ENCODE measurements around the gene UBAC2.

The UBAC2 gene

GRCh38 chr13:99416411-99417121 is 215.9 kb downstream of the UBAC2 start:
- DNase-seq (ENCODE audit: low read depth) = no peak

DNA sequence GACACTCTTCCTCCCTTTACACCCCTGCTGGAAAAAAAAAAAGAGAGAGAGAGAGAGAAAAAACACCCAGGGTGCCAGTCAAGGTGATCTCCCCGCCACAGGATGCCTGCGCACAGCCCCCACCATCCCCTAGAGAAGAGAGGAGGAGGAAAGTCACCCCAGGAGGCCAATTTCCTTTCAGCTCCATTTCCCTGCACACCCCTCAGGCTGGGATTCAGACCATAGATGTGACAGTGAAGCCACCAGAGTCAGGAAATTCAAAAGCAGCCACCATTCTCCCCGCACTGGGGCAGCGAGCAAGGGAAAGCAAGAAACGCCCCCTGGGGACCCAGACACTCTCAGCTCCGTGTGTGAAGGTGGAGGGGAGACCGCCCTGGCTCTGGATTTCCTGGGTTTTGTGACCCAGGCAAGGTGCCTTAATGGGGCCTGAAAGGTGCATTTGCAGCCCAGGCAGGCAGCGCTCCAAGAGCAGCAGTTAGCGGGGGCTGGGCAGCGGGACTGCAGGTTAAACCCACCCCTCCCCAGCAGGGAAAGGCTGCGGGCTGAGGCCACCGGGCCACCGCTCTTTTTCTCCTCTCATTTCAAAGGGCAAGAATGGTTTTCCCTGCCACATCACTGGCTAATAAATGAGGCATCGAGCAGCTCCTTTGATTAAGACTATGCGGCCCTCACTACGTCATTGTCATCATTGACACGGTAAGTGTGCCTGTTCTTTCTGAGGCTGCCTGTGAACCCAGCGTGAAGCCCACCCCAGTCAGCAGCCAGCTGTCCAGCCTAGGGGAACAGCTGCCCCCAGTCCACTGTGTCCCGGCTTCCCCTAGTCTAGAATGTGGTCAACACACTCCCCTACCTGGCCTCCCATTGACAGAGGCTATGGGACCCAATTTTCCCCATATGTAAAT is 216.8 kb downstream of the UBAC2 start:
- DNase-seq (ENCODE audit: low read depth) = no peak

DNA sequence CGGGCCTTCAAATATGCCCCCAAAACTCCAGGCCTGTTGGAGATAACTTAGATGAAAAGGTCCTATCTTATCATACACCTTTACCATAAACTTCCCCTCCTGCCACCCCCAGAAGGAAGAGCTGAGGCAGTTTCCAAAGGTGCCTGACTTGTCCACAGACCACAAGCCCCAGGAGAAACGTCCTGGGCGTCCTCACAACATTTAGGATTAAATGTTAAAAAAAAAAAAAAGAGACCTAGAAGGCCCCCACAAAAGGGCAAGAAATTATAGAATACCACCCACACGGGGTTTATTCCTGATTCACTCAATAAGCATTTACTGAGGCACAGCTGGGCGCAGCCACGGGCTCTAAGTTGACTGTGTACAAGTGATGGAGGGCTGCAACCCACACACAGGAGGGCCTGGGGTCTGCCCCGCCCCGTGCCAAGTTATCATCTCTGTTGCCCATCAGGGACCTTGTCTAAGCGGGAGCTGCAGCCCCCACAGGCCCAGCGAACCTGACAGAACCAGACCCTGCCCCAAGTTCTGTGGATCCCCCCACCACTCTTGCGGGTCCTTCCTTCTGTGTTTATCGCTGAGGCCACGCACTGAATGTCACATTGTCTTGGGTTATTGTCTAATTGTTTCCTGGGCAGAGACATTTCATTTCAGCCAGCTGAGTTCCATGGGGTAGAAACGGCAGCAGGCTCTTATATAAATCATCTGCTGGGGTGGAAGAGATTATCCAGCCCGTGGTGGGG is 217.6 kb downstream of the UBAC2 start:
- DNase-seq (ENCODE audit: low read depth) = no peak

GRCh38 chr13:99418843-99419140 is 218.1 kb downstream of the UBAC2 start:
- DNase-seq (ENCODE audit: low read depth) = no peak

- DNase-seq (ENCODE audit: low read depth) = no peak
These were observed 219.1 kb downstream of the UBAC2 start for GRCh38 chr13:99419591-99420243.

GRCh38 chr13:99421271-99421670 is 220.6 kb downstream of the UBAC2 start:
- DNase-seq (ENCODE audit: low read depth) = no peak

DNA sequence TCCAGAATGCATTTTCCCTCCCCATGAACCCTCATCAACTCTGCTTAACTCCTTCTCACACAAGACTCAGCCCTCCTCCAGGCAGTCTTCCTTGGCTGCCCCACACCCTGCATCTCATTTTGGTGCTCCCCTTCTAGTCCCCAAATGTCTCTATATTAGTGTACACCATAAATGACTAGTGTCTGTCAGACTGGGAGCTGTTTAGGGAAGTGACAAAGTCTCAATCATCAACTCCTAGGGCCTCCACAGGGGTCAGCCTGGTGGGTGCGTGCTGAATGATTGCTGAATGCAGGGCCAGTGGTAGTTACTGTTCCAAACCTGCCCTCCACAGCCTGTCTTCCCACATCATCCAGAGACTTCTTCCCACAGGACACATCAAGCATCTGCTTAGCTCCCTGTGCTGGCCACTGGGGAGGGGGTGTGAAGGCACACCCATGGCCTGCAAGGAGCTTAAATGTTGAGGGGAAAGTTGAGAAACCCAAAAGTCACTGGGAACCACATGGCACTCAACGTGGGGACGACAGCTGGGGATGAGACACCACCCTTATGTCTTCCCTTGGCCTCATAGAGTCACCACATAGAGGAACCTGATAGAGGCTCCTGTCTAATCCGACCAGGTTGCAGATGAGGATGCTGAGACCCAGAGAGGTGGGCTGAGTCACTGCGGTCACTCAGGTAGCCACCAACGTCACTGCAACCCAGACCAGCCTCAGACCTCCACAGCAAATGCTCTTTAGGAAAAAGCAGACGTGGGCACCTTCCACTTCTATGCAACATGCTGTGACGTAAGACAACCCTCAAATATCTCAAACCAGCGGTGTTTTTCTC is 221.3 kb downstream of the UBAC2 start:
- DNase-seq (ENCODE audit: low read depth) = no peak

DNA sequence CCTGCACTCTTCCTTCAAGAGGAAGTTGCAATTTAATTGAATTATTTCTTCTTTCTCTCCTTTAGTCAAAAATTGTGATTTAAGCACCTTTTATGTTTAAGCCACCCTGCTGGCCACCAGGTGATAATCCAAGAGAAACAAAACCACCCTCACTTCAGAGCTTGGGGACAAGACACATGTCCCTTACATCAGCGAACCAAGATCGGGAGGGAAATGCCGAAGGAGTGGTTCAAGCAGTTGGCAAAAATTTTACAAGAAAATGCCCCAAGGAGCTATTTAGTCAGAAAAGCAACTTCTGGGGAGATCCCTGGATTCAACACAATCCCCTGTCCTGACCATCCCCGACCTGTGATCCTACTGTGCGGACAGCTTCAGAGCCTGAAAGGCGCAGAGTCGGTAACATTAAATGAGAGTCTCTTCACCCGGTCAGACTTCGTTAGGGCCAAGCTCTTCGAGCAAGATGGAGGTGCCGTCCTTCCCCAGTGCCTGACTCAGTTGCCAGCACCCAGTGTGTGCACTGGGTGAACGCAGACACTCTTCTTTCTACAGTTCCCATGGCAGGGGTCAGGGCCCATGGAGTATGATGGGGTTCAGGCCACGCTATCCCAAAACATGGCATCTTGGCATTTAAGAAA is 222.0 kb downstream of the UBAC2 start:
- DNase-seq (ENCODE audit: low read depth) = no peak

GRCh38 chr13:99425485-99426341 is 225.1 kb downstream of the UBAC2 start:
- no peak for DNase-seq (ENCODE audit: low read depth)

DNA sequence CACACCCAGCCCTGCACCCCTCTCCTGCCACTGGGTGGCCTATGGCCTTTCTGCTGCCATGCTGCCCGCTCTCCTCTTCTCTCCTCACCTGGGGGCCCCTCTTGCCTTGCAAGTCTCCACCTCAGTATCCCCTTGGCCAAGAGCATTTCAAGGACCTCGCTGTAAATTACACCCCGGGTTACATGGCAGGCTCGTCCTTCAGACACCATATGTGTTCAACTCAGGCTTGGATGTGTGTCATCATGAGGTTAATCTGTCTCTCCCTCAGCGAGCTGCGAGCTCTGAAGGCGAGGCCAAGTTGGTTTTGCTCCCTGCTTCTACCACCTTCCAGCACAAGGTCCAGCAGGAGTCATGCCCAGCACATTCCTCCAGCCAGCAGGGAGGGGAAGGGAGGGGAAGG is 225.8 kb downstream of the UBAC2 start:
- no peak for DNase-seq (ENCODE audit: low read depth)

GRCh38 chr13:99429670-99430069 is 229.0 kb downstream of the UBAC2 start:
- no peak for DNase-seq (ENCODE audit: low read depth)

GRCh38 chr13:99431927-99432608 is 231.4 kb downstream of the UBAC2 start:
- DNase-seq (ENCODE audit: low read depth) = no peak

- DNase-seq (ENCODE audit: low read depth) = peak; percentile 74
These were observed 232.2 kb downstream of the UBAC2 start for GRCh38 chr13:99432609-99433542.

DNA sequence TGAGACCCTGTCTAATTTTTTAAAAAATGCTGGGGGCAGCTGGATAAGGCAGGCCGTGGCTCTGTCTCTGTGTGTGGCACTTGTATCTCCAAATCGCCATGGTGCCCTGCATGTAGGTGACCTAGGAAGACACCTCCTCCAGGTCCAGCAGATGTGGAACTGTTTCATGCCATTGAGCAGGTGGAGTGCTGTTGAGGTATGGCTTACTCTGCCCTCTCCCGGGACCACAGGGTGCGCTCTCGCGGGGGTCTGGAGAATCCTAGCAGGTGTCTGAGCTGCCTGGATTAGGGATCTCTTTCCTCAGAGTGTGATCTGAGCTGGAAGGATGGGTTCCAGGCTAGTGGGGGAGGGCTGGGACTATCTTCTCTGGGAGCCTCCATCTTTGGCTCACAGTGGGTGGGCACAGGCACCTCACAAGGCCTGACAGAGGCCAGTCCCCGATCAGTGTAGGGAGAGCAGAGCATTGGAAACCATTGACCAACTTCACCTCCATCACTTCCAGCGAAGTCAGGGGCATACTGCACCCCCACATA is 233.0 kb downstream of the UBAC2 start:
- no peak for DNase-seq (ENCODE audit: low read depth)

DNA sequence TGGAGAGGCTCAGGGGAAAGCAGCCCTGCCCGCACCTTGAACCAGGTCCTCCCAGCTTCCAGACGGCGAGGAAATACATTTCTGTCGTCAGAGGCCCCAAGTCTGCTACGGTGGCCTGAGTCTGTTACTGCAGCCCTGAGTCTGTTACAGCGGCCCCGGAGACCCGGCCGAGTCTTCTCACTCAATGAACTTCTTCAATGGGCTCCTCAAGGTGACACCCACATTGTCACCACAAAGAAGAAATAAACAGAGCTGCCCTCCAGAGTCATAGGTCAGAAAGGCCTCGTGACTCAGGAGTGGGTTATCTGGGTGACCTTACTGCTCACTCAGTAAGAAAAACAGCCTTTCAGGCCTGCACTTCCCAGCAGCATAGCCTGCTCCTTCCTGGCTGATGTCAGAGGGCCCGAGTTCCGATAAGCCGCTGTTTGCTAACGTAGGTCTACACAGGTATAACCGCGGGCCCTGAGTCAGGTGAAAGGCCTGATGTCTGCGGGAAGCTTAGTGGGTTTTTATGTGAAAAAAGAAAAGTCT is 233.7 kb downstream of the UBAC2 start:
- peak; percentile 80 for DNase-seq (ENCODE audit: low read depth)

DNA sequence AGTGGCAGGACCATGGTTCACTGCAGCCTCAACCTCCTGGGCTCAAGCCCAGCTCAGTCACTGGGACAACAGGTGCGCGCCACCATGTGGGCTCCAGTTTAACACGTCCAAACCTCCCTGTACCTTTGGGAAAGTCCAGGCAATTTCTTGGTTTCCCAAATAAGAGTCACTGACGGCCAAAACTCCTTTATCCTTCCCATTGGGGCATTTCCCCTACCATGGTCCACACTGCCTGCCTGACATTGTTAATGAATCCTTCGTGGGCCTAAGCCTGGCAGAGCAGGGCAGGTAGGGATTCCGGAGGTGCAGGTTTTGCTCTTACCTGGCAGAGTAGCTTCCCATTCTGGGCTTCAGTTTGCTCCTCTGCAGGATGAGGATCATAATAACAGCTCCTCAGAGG is 234.5 kb downstream of the UBAC2 start:
- DNase-seq (ENCODE audit: low read depth) = no peak

GRCh38 chr13:99435998-99436397 is 235.3 kb downstream of the UBAC2 start:
- no peak for DNase-seq (ENCODE audit: low read depth)
